HCT116 (cell line): ENCODE data around the gene ITM2C. TPM values are rescaled to one million over a fixed set of nuclear protein-coding genes. Genes with fewer than 3 reads are reported as not detected.
A peak's percentile ranks its signal among the peaks of the same experiment; 100 is the strongest.

Source experiments
- ATAC-seq: fragments of 200-7000 bp; cut with Tn5 transposase; 2 replicates; pipeline ENCODE4 v1.9.1; 2020; ENCODE audit warnings: mild to moderate bottlenecking, moderate library complexity
- BruUV-seq: library from RNA; stranded (reverse); fragments of 400-500 nt; replicated peaks from 2 replicates; lab custom pipeline; 2021; lab: Mats Ljungman, UMichigan
- CTCF ChIA-PET: fragments of 300-600 bp; sonication (Branson Sonifier 250); formaldehyde crosslinking; loops from one replicate; lab custom pipeline; 2021; ENCODE audit warnings: antibody characterized with exemption; lab: Charles Lee
- POLR2A ChIA-PET: fragments of 300-600, 350-600 bp; sonication (Branson Sonifier 250); formaldehyde crosslinking; loops from one replicate; lab custom pipeline; 2021; ENCODE audit warnings: antibody characterized with exemption; lab: Charles Lee
- RAD21 ChIA-PET, 2 experiments: fragments of 300-600 bp; sonication (Branson Sonifier 250); formaldehyde crosslinking; loops; one replicate each; lab custom pipeline; 2023; ENCODE audit warnings: low total read pairs in 2 of 2; ENCODE audit not compliant: uncharacterized antibody in 2 of 2, unreplicated experiment in 2 of 2, low non-redundant PET in 1 of 2; lab: Charles Lee
- DNase-seq: peaks from one replicate; pipeline ENCODE4 v3.0.0-alpha.2; 2010; ENCODE audit warnings: low read depth, low spot score
- H2AFZ ChIP-seq: fragments of 200-600 bp; shearing (Covaris generic), sonication (generic); 2 replicates; pipeline ENCODE4 v1.6.1; 2017; ENCODE audit warnings: low read depth, mixed run types, mixed read lengths, antibody characterized with exemption, low read length; ENCODE audit not compliant: poor library complexity, severe bottlenecking
- H3K27ac ChIP-seq: 2 replicates; pipeline ENCODE4 v1.5.1; 2012; ENCODE audit warnings: low read depth, low read length
- H3K27me3 ChIP-seq: fragments of 200-600 bp; sonication (generic); 2 replicates; pipeline ENCODE4 v1.6.1; 2016; ENCODE audit warnings: mixed run types, low read length, mixed read lengths; ENCODE audit not compliant: insufficient read depth
- H3K36me3 ChIP-seq, 2 experiments: fragments of 200-500 bp in 1 of 2; fragments of 200-600 bp in 1 of 2; sonication (Bioruptor generic) in 1 of 2; sonication (generic) in 1 of 2; 2 replicates each; pipeline versions ENCODE4 v1.5.1 to v1.6.1; 2014 to 2016; ENCODE audit warnings: low read length in 2 of 2, inconsistent platforms in 1 of 2, mixed read lengths in 1 of 2, mixed run types in 1 of 2; ENCODE audit not compliant: insufficient read depth in 2 of 2, control insufficient read depth in 1 of 2
- H3K4me1 ChIP-seq, 2 experiments: fragments of 200-600 bp in 1 of 2; sonication (generic) in 1 of 2; 2 replicates each; pipeline versions ENCODE4 v1.5.1 to v1.6.1; 2012 to 2017; ENCODE audit warnings: low read length in 2 of 2, inconsistent platforms in 1 of 2, mild to moderate bottlenecking in 1 of 2, mixed read lengths in 1 of 2, mixed run types in 1 of 2, moderate library complexity in 1 of 2; ENCODE audit not compliant: insufficient read depth in 2 of 2, control insufficient read depth in 1 of 2
- H3K4me2 ChIP-seq: fragments of 200-600 bp; sonication (generic); 2 replicates; pipeline ENCODE4 v1.6.1; 2017; ENCODE audit warnings: mixed run types, low read length, mixed read lengths
- H3K4me3 ChIP-seq, 2 experiments: fragments of 200-600 bp in 1 of 2; sonication (generic) in 1 of 2; replicated peaks in 1 of 2; 2 replicates each; pipeline ENCODE4 v1.5.1; 2011 to 2016; ENCODE audit warnings: low read length in 2 of 2, control low read depth in 1 of 2, low read depth in 1 of 2, mild to moderate bottlenecking in 1 of 2, mixed read lengths in 1 of 2, mixed run types in 1 of 2
- H3K79me2 ChIP-seq: fragments of 200-600 bp; sonication (generic); 2 replicates; pipeline ENCODE4 v1.6.1; 2017; ENCODE audit warnings: mild to moderate bottlenecking, mixed run types, low read length, moderate library complexity, mixed read lengths; ENCODE audit not compliant: insufficient read depth
- H3K9ac ChIP-seq: fragments of 200-600 bp; sonication (generic); 2 replicates; pipeline ENCODE4 v1.6.1; 2016; ENCODE audit warnings: low read length, mixed read lengths
- H3K9me2 ChIP-seq: fragments of 200-600 bp; sonication (generic), shearing (Covaris generic); 2 replicates; pipeline ENCODE4 v1.6.1; 2017; ENCODE audit warnings: mixed run types, mild to moderate bottlenecking, moderate library complexity; ENCODE audit not compliant: insufficient read depth
- H3K9me3 ChIP-seq, 2 experiments: fragments of 200-500 bp in 1 of 2; fragments of 200-600 bp in 1 of 2; sonication (Bioruptor generic) in 1 of 2; sonication (generic) in 1 of 2; 2 replicates each; pipeline ENCODE4 v1.6.1; 2014 to 2017; ENCODE audit warnings: low read length in 2 of 2, mixed read lengths in 2 of 2, inconsistent platforms in 1 of 2, low read depth in 1 of 2, mild to moderate bottlenecking in 1 of 2, mixed run types in 1 of 2, moderate library complexity in 1 of 2; ENCODE audit not compliant: control insufficient read depth in 1 of 2, insufficient read depth in 1 of 2
- H4K20me1 ChIP-seq: fragments of 200-600 bp; sonication (generic), shearing (Covaris generic); 2 replicates; pipeline ENCODE4 v1.6.1; 2017; ENCODE audit warnings: mixed run types, mild to moderate bottlenecking, moderate library complexity; ENCODE audit not compliant: insufficient read depth
- ATF3 ChIP-seq: IDR thresholded peaks from 2 replicates; pipeline ENCODE4 v1.6.1; 2012
- CBX3 ChIP-seq: IDR thresholded peaks from 2 replicates; pipeline ENCODE4 v1.6.1; 2012; ENCODE audit warnings: low read depth
- CEBPB ChIP-seq: IDR thresholded peaks from 2 replicates; pipeline ENCODE4 v1.6.1; 2012; ENCODE audit warnings: low read depth
- EZH2phosphoT487 ChIP-seq: fragments of 200-600 bp; IDR thresholded peaks from 2 replicates; pipeline ENCODE4 v1.6.1; 2018; ENCODE audit warnings: antibody characterized with exemption, borderline replicate concordance
- FOSL1 ChIP-seq: IDR thresholded peaks from 2 replicates; pipeline ENCODE4 v1.6.1; 2012; ENCODE audit warnings: low read depth
- JUND ChIP-seq: IDR thresholded peaks from 2 replicates; pipeline ENCODE4 v1.6.1; 2012
- POLR2A ChIP-seq: IDR thresholded peaks from 2 replicates; pipeline ENCODE4 v1.7.0; 2011; ENCODE audit warnings: borderline replicate concordance; ENCODE audit not compliant: insufficient read depth, insufficient read length; ENCODE audit errors: extremely low read depth
- RAD21 ChIP-seq: IDR thresholded peaks from 2 replicates; pipeline ENCODE4 v1.6.1; 2012; ENCODE audit warnings: low read depth, mild to moderate bottlenecking
- REST ChIP-seq: IDR thresholded peaks from 2 replicates; pipeline ENCODE4 v1.6.1; 2012; ENCODE audit warnings: low read depth
- SIN3A ChIP-seq: IDR thresholded peaks from 2 replicates; pipeline ENCODE4 v1.6.1; 2012; ENCODE audit warnings: low read depth
- SP1 ChIP-seq: IDR thresholded peaks from 2 replicates; pipeline ENCODE4 v1.6.1; 2012; ENCODE audit warnings: low read depth
- TCF7L2 ChIP-seq: IDR thresholded peaks from 2 replicates; pipeline ENCODE4 v1.7.0; 2011; ENCODE audit warnings: borderline replicate concordance, inconsistent platforms; ENCODE audit not compliant: insufficient read depth, insufficient read length; ENCODE audit errors: extremely low read depth
- YY1 ChIP-seq: IDR thresholded peaks from 2 replicates; pipeline ENCODE4 v1.6.1; 2011; ENCODE audit warnings: low read length, low read depth, moderate library complexity, mild to moderate bottlenecking; ENCODE audit not compliant: insufficient replicate concordance; ENCODE audit errors: extremely low read depth
- ZFX ChIP-seq: fragments of 450-650 bp; IDR thresholded peaks from 2 replicates; pipeline ENCODE4 v1.6.1; 2017
- intact Hi-C: fragments of 100-400 bp; cut with micrococcal nuclease; formaldehyde crosslinking; loops from 2 replicates; pipeline ENCODE4 v1.10.0; 2022
- total RNA-seq: library from RNA; stranded (reverse); gene quantifications from one replicate; pipeline ENCODE4 v1.2.1, GENCODE V29; 2021; ENCODE audit not compliant: unreplicated experiment
- TF ChIP-seq, protein P1 (sequence below), 3 experiments: fragments of 200-600 bp in 1 of 3; sonication (generic) in 1 of 3; IDR thresholded peaks in 2 of 3; conservative IDR thresholded peaks in 1 of 3; 2 replicates each; pipeline ENCODE4 v1.5.1; 2012 to 2017; ENCODE audit warnings: low read depth in 2 of 3, low read length in 2 of 3, antibody characterized with exemption in 1 of 3, borderline replicate concordance in 1 of 3, control low read depth in 1 of 3, mild to moderate bottlenecking in 1 of 3, mixed read lengths in 1 of 3, mixed run types in 1 of 3, moderate library complexity in 1 of 3; ENCODE audit not compliant: insufficient read depth in 1 of 3
- TF ChIP-seq, protein P2 (sequence below): IDR thresholded peaks from 2 replicates; pipeline ENCODE4 v1.6.1; 2012

ITM2C gene
- total RNA-seq, 1 experiment from 2014 or later: 117 TPM

GRCh38 chr2:230864605-230865306 lies at the start of gene ITM2C (continued):
- TF ChIP-seq, protein P1, sequence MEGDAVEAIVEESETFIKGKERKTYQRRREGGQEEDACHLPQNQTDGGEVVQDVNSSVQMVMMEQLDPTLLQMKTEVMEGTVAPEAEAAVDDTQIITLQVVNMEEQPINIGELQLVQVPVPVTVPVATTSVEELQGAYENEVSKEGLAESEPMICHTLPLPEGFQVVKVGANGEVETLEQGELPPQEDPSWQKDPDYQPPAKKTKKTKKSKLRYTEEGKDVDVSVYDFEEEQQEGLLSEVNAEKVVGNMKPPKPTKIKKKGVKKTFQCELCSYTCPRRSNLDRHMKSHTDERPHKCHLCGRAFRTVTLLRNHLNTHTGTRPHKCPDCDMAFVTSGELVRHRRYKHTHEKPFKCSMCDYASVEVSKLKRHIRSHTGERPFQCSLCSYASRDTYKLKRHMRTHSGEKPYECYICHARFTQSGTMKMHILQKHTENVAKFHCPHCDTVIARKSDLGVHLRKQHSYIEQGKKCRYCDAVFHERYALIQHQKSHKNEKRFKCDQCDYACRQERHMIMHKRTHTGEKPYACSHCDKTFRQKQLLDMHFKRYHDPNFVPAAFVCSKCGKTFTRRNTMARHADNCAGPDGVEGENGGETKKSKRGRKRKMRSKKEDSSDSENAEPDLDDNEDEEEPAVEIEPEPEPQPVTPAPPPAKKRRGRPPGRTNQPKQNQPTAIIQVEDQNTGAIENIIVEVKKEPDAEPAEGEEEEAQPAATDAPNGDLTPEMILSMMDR (IDR thresholded peaks at IDR 0.05 in 2 of 3, conservative IDR thresholded peaks at IDR 0.05 in 1 of 3; ENCODE audit: borderline replicate concordance in 1 of 3, insufficient read depth in 1 of 3, low read depth in 2 of 3, low read length in 2 of 3): peak in 2 of 3 experiments; percentile 47 to 49; a peak in 4 of 6 replicates
- TF ChIP-seq ATF3: no peak
- peak; percentile 11 for TF ChIP-seq YY1
- TF ChIP-seq, protein P2, sequence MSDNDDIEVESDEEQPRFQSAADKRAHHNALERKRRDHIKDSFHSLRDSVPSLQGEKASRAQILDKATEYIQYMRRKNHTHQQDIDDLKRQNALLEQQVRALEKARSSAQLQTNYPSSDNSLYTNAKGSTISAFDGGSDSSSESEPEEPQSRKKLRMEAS: no peak
- TF ChIP-seq, all 23 proteins: peak for 6

DNA sequence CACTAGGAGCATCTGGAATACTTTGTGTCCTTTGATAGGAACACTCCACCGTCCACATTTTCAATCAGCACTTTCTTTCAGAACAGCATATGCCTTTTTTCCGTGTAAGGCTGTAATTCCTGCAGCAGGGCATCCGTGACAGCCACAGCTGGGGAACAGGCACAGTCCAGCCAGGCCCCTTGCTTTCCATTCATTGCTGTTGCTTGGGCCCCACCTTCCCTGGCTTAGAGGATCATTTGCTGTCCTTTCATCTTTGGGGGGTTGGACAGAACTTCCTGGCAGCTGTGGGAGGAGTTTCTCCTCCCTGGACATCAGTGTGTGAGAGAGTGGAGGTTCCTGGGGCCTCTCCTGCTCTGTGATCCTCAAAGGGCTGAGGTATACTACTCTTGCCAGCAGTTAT lies 49.7 kb upstream of the ITM2C start:
- ChIA-PET POLR2A (no interaction called here), RAD21 (no interaction called here), CTCF (no interaction called here)
- Histone ChIP-seq H3K4me2 (no peak overlapping the region), H3K36me3 (peaks cover 24 to 34% of the 10 kb centered on the region in 2 experiments; a peak in 3 of 4 replicates), H2AFZ (no peak overlapping the region), H3K4me3 (no peak overlapping the region), H3K27me3 (no peaks in the 10 kb centered on the region), H3K79me2 (no peaks in the 10 kb centered on the region), H3K9ac (no peak overlapping the region), H3K9me2 (no peaks in the 10 kb centered on the region), H4K20me1 (no peaks in the 10 kb centered on the region), H3K4me1 (no peaks in the 10 kb centered on the region), H3K27ac (no peak overlapping the region), H3K9me3 (no peaks in the 10 kb centered on the region)
- TF ChIP-seq RAD21 (no peak), REST (no peak), SP1 (no peak), TCF7L2 (no peak), POLR2A (no peak), YY1 (no peak), SIN3A (no peak), ZFX (no peak), FOSL1 (no peak), JUND (no peak), CBX3 (no peak), EZH2phosphoT487 (no peak), CEBPB (no peak)
- no peak for DNase-seq
- intact Hi-C loops: loop anchor here (10.0 kb wide), 1 partner anchor 810 kb away; no protein-coding TSS in a partner anchor
- no TSS peak for BruUV-seq
- no peak for ATAC-seq
